Adipocyte (in vitro differentiated cells): ENCODE results near the gene IL3.

Experiments
- DNase-seq: peaks from one replicate; pipeline ENCODE4 v3.0.0-alpha.2; 2015; ENCODE audit warnings: low read depth
- H3K27me3 ChIP-seq: replicated peaks from 2 replicates; pipeline ENCODE4 v1.7.0; 2013; ENCODE audit warnings: mild to moderate bottlenecking, low read length, moderate library complexity; ENCODE audit not compliant: control insufficient read depth, insufficient read depth
- H3K36me3 ChIP-seq: 2 replicates; pipeline ENCODE4 v1.7.0; 2013; ENCODE audit warnings: low read length, mild to moderate bottlenecking, moderate library complexity; ENCODE audit not compliant: control insufficient read depth, insufficient read depth, severe bottlenecking
- H3K4me1 ChIP-seq: 2 replicates; pipeline ENCODE4 v1.7.0; 2013; ENCODE audit warnings: mild to moderate bottlenecking, low read length, moderate library complexity; ENCODE audit not compliant: control insufficient read depth, insufficient read depth
- H3K4me3 ChIP-seq: 2 replicates; pipeline ENCODE4 v1.7.0; 2013; ENCODE audit warnings: mild to moderate bottlenecking, low read length, moderate library complexity
- H3K9ac ChIP-seq: 2 replicates; pipeline ENCODE4 v1.7.0; 2013; ENCODE audit warnings: mild to moderate bottlenecking, low read length, moderate library complexity
- H3K9me3 ChIP-seq: 2 replicates; pipeline ENCODE4 v1.7.0; 2013; ENCODE audit warnings: mild to moderate bottlenecking, low read length, moderate library complexity; ENCODE audit not compliant: control insufficient read depth

Gene IL3

GRCh38 chr5:132076983-132077382 lies 16.5 kb downstream of the IL3 start:
- no peak for DNase-seq
- no peaks in the 10 kb centered on the region for H3K4me1 ChIP-seq
- no peak overlapping the region for H3K4me3 ChIP-seq
- H3K27me3 ChIP-seq: no peaks in the 10 kb centered on the region
- no peaks in the 10 kb centered on the region for H3K9me3 ChIP-seq
- H3K9ac ChIP-seq: no peak overlapping the region
- no peaks in the 10 kb centered on the region for H3K36me3 ChIP-seq

GRCh38 chr5:132079081-132079480 lies 18.6 kb downstream of the IL3 start:
- Histone ChIP-seq H3K4me3 (no peak overlapping the region), H3K27me3 (no peaks in the 10 kb centered on the region), H3K9ac (no peak overlapping the region), H3K36me3 (no peaks in the 10 kb centered on the region), H3K4me1 (no peaks in the 10 kb centered on the region), H3K9me3 (no peaks in the 10 kb centered on the region)
- no peak for DNase-seq

GRCh38 chr5:132079619-132080018 lies 19.2 kb downstream of the IL3 start:
- no peak for DNase-seq
- H3K4me1 ChIP-seq: no peaks in the 10 kb centered on the region
- no peaks in the 10 kb centered on the region for H3K27me3 ChIP-seq
- no peak overlapping the region for H3K9ac ChIP-seq
- no peaks in the 10 kb centered on the region for H3K36me3 ChIP-seq
- H3K4me3 ChIP-seq: no peak overlapping the region
- H3K9me3 ChIP-seq: no peaks in the 10 kb centered on the region

GRCh38 chr5:132080595-132080994 lies 20.1 kb downstream of the IL3 start:
- no peak for DNase-seq
- Histone ChIP-seq H3K36me3 (no peaks in the 10 kb centered on the region), H3K4me3 (no peak overlapping the region), H3K27me3 (no peaks in the 10 kb centered on the region), H3K9ac (no peak overlapping the region), H3K9me3 (no peaks in the 10 kb centered on the region), H3K4me1 (peaks cover under 1% of the 10 kb centered on the region)

GRCh38 chr5:132081458-132081857 lies 21.0 kb downstream of the IL3 start:
- Histone ChIP-seq H3K4me3 (no peak overlapping the region), H3K9me3 (no peaks in the 10 kb centered on the region)

GRCh38 chr5:132082329-132083023 lies 22.0 kb downstream of the IL3 start:
- Histone ChIP-seq H3K9me3 (no peaks in the 10 kb centered on the region), H3K36me3 (no peaks in the 10 kb centered on the region), H3K27me3 (no peaks in the 10 kb centered on the region), H3K4me3 (no peak overlapping the region), H3K4me1 (peaks cover 14% of the 10 kb centered on the region), H3K9ac (no peak overlapping the region)
- no peak for DNase-seq

More at GRCh38 chr5:132081458-132081857, 21.0 kb downstream of the IL3 start:
- Histone ChIP-seq H3K4me1 (peaks cover 9% of the 10 kb centered on the region), H3K36me3 (no peaks in the 10 kb centered on the region), H3K27me3 (no peaks in the 10 kb centered on the region), H3K9ac (no peak overlapping the region)
- DNase-seq: no peak

- Histone ChIP-seq H3K27me3 (no peaks in the 10 kb centered on the region), H3K4me3 (no peak overlapping the region), H3K36me3 (no peaks in the 10 kb centered on the region), H3K9ac (no peak overlapping the region), H3K4me1 (peaks cover 14% of the 10 kb centered on the region), H3K9me3 (no peaks in the 10 kb centered on the region)
- no peak for DNase-seq
Observed at GRCh38 chr5:132083071-132083678, 22.7 kb downstream of the IL3 start.

GRCh38 chr5:132085686-132086085 lies 25.2 kb downstream of the IL3 start:
- DNase-seq: no peak
- no peak overlapping the region for H3K4me3 ChIP-seq
- H3K36me3 ChIP-seq: no peaks in the 10 kb centered on the region
- peaks cover 20% of the 10 kb centered on the region for H3K4me1 ChIP-seq
- no peaks in the 10 kb centered on the region for H3K9me3 ChIP-seq
- no peak overlapping the region for H3K9ac ChIP-seq
- no peaks in the 10 kb centered on the region for H3K27me3 ChIP-seq

GRCh38 chr5:132086277-132086794 lies 25.9 kb downstream of the IL3 start:
- no peaks in the 10 kb centered on the region for H3K36me3 ChIP-seq
- peak; percentile 52 for DNase-seq
- peaks cover 20% of the 10 kb centered on the region for H3K4me1 ChIP-seq
- no peak overlapping the region for H3K4me3 ChIP-seq
- H3K9me3 ChIP-seq: no peaks in the 10 kb centered on the region
- no peak overlapping the region for H3K9ac ChIP-seq
- no peaks in the 10 kb centered on the region for H3K27me3 ChIP-seq

- Histone ChIP-seq H3K36me3 (no peaks in the 10 kb centered on the region), H3K4me1 (peaks cover 20% of the 10 kb centered on the region), H3K9ac (no peak overlapping the region), H3K27me3 (no peaks in the 10 kb centered on the region), H3K4me3 (no peak overlapping the region), H3K9me3 (no peaks in the 10 kb centered on the region)
- DNase-seq: no peak
Observed at GRCh38 chr5:132087176-132087575, 26.7 kb downstream of the IL3 start.

GRCh38 chr5:132087661-132088060 lies 27.2 kb downstream of the IL3 start:
- DNase-seq: no peak
- Histone ChIP-seq H3K9me3 (no peaks in the 10 kb centered on the region), H3K36me3 (no peaks in the 10 kb centered on the region), H3K27me3 (no peaks in the 10 kb centered on the region), H3K4me1 (peaks cover 20% of the 10 kb centered on the region), H3K9ac (no peak overlapping the region), H3K4me3 (no peak overlapping the region)
